HS-5 (cell line): ENCODE results near the gene PCCA.
"Not testable (repeated sequence)": the region's sequence is repeated elsewhere in the genome, so short reads cannot be mapped to it uniquely, and the experiment has no call there.

ENCODE experiments used
- DNase-seq: peaks from one replicate; pipeline ENCODE4 v3.0.0-alpha.2; 2012; ENCODE audit warnings: low read depth

Gene PCCA, protein sequence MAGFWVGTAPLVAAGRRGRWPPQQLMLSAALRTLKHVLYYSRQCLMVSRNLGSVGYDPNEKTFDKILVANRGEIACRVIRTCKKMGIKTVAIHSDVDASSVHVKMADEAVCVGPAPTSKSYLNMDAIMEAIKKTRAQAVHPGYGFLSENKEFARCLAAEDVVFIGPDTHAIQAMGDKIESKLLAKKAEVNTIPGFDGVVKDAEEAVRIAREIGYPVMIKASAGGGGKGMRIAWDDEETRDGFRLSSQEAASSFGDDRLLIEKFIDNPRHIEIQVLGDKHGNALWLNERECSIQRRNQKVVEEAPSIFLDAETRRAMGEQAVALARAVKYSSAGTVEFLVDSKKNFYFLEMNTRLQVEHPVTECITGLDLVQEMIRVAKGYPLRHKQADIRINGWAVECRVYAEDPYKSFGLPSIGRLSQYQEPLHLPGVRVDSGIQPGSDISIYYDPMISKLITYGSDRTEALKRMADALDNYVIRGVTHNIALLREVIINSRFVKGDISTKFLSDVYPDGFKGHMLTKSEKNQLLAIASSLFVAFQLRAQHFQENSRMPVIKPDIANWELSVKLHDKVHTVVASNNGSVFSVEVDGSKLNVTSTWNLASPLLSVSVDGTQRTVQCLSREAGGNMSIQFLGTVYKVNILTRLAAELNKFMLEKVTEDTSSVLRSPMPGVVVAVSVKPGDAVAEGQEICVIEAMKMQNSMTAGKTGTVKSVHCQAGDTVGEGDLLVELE

DNA sequence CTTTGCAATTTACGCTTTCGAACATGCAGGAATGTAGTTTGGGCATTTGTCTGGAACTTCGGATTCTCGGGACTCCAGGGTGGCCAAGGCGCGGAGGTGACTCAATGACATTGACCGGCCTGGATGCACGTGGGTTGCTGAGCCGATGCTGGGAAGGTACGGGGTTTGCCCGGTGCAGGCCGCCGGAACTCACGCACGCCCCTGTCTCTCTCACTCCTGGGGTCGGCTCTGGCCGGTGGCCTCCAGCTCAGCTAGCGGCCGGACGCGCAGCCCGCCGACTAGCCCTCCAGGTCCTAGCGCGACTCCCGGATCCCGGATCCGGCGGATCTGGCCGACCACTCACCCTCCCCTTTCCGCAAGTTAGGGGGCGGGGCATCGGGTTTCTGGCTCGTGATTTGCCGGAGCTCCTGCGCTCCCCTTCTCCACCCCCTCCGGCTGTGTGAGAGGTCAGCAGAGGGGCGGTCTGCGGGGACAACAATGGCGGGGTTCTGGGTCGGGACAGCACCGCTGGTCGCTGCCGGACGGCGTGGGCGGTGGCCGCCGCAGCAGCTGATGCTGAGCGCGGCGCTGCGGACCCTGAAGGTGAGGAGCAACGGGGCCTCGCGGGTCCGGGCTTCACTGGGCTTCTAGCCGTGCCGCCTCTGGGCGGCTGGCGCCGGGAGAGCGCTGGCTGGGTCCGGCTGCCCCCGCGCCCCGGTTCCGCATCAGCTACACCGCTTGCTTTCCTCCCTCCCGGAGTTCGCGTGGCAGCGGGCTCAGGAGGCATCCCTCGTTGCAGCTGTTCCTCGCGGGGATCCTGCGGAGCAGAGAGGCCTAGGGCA, at the start of gene PCCA:
Gene PCCA (plus strand): TSS at position 450 of the 821 bp plus-strand sequence. CDS start 28 bp downstream, at position 478.
- peak; percentile 37 for DNase-seq

DNA sequence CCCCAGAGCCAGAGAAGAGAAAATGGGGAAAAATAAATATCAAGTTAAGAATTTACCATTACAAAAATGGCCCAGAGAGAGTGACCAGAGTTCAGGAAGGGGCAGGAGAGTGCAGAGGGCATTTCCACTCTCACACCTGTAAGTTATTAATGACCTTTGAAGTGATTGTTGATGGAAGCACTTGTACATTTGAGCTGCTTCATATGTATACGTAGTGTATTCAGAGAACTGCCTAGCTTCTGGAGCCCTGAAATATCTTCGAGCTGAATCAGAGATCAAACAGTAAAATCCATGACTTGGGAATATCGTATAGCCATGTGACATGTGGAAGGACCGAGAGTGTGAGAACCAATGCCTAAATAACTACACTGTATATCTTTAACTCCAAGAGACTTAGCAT, 49.2 kb upstream of the PCCA start:
- no peak for DNase-seq

DNA sequence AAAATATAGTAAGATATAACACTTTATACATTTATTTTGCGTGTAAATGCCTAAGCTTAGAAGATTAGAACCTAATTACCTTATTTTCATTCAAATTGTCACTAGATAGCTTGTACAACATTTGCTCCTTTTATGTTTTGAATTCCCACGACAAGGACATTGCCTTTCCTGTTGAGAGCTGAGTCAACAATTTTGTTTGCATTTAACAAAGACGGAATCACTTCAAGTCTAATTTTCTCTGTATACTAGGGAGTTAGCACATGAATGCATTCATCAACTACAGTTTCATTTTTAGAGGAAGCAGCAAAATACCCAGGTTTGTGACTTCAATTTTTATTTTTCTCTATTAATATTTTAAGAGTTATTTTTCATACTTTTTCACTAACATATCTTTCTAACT, 48.7 kb upstream of the PCCA start:
- no peak for DNase-seq

DNA sequence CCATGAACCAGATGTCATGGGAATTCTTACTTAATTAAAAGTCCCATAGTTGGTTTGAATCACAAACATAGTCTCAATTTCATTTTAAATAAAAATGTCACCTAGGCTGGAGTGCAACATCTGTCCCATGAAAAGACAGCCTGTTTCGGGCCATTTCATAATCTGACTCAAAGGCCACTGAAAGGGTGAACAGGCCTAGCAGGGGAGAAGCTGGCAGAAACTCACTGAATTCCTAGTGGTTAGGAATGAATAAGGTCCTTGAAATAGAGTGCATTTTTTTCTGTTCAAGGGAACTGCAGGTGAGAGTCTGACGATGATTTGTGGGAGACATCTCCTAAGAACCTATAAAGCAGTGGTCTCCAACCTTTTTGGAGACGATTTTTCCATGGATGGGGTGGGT, 44.0 kb upstream of the PCCA start:
- no peak for DNase-seq

DNA sequence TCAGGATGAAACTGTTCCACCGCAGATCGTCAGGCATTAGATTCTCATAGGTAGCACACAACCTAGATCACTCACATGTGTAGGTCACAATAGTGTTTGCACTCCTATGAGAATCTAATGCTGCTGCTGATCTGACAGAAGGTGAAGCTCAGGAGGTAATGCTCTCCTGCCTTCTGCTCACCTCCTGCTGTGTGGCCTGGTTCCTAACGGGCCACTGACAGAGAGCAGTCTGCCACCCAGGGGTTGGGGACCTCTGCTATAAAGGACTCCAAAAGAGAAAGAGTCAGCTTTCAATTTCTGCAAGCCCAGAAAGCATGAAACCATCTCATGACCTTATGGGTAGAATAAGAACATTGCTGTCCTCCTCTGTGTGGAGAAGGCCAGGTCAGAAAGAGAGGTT, 43.5 kb upstream of the PCCA start:
- DNase-seq = no peak

DNA sequence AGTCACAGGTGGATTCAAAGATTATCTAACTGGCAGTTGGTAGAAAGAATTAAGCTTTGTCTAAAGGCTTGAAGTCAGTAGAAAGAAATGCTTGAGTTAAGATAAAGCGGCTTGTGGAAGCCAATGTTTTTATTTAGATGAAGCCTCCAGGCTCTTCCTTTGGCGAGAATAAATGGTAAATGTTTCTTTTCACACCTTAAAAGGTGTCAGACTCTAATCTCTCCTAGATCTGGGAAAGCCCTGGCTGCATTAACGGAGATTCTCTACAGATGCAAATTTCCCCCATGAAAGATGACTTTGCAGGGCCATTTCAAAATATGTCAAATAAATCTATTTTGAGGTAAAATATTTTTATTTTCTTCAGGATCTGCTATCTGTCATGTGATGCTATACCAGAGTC, 37.8 kb upstream of the PCCA start:
- no peak for DNase-seq

DNA sequence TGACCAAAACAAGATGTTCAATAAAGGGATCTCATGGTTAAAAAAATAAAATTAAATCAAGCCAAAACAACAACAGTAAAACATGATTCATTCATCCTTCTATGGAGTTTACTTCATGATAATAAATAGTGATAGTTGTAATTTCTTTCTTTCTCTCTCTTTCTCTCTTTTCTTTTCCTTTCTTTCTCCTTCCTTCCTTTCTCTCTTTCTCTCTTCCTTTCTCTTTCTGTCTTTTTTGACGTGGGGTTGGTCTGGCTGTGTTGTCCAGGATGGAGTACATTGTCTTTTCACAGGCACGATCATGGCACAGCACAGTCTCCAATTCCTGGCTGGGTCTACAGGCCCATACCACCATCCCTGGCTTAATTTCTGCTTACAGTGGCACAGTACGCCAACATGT, 29.1 kb upstream of the PCCA start:
- DNase-seq = no peak

DNA sequence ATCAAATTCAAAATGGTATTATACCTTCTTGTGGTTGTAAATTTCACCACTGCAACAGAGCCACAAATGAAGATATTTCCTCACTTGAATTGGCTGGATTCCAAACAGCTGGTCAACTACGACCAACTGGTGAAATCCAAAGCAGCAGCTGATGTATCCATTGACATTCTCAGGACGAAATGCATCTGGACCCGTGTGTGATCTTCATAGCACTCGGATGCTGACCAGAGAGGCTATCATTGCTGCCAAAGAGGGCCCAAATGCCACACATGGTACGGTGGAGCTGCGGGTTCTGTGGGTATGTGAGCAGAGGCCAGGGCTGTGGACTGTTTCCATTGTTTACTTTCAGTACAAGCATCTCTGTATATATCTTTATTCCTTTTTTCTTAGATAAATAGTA, 25.6 kb upstream of the PCCA start:
- DNase-seq = no peak

DNA sequence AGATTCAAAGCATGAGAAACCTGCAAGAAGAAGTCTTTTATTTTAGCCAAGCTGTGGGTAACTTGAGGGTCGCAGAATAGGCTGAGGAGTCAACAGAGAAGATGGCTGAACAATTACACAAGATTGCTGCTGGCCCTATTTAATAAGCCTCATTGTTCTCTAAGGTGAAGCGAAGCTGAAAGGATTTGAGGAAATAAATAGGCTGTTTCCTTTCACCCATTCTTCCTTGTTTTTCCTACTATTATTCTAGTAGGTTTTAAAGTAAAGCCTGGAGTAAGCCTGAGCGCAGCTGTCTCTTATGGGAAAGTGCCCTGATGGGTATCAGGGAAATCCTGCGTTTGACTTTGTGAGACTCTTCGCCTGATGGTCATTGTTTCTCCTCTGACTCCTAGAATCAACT, 25.0 kb upstream of the PCCA start:
- no peak for DNase-seq

DNA sequence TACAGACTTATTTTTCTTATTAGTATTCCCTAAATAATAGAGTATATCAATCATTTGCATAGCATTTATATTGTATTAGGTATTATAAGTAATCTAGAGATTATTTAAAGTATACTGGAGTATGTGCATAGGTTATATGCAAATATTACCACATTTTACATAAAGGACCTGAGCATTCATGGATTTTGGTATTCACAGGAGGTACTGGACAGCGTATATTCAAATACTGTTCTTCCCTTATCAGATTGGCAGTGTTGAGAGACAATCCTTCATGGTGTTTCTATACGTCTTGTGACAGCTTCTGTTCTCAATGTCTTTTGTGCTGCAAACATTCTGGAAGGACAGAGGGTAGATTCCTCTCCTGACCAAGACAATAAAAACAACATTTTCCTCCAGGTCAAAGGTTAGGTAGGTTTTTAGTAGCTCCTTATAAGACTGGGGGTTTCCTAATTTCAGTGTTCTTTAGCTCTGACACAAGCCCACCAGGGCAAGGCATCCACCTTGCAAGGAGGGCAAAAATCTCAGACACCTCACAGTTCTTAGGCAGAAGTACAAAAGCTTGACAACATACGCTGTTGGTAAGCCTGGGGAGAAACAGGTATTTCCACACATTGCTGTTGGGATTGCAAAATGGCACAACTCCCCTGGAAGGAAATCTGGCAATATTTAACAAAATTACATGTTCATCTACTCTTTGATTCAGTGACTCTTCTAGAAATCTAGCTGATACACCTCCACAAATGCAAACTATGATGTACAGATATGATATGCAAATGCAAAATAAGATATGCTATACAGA, 20.6 kb upstream of the PCCA start:
- no peak for DNase-seq

DNA sequence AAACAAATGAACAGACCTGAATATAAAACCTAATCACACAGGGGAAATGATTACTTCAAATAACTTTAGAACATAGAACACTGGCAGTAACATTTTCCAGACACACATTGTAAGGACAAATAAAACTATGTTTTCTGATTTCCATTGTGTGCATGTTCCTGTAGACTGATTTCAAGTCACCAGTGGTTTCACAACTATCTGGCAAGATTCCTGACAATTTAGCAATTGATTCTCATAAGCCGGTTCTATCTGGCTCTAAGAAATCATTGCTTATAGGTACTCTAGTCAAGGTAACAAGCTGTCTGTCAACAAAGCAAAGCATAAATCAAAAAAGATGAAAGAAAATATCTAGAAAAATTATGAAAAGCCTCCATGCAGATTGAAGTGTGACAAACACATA, 19.6 kb upstream of the PCCA start:
- no peak for DNase-seq

DNA sequence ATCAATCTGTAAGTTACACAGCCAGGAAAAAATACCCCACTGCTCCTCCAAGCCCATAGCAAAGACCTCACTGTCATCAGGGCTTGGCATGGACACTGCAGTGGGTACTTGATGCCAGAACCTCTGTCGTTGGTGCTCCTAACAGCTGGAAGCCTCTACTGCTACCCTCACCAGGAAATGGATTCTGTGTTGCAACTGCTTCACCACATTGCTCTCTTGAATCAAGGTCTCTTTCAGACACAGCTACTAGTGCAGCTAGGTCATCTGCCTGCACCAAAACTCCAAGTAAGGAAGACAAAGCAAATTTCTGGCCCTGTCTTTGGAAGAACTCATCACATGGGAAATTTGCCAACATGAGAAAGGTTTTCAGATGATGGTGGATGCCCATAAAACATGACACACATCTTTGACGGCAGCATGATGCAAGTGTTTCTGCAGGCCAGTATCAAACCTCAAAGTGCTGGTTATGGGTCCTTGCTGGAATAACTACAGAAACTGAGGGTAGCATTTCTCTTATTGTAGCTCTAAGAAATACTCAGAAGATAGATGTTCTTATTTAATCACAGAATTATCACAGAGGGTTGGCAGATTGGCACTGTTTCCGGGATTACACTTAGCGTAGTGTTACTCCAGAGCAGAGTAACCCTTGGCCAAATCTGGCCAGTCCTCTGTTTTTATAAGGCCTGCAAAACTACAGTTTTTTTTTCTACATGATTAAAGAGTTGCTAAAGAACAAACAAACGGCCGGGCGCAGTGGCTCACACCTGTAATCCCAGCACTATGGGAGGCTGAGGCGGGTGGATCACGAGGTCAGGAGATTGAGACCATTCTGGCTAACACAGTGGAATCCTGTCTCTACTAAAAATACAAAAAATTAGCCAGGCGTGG, 12.9 kb upstream of the PCCA start:
- DNase-seq = no peak

DNA sequence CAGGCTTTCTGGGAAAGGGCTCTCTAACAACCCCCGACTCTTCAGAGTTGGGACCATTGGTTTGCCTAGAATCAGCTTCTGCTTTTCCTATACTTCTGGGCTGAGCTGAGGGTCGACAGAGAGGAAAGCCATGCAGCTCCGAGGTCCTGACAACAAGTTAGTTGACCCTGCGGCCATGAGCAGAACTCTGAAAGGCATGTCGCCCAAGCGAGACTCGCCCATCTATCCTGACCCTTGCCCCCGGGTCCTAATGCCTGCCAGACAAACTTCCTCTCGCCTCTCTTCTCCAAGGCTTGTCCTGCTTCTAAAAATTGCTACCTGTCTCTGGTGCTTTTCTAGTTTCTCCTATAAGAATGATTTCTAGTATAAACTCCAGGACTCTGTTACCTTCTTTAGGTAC, 9.9 kb upstream of the PCCA start:
- not testable (repeated sequence) for DNase-seq

DNA sequence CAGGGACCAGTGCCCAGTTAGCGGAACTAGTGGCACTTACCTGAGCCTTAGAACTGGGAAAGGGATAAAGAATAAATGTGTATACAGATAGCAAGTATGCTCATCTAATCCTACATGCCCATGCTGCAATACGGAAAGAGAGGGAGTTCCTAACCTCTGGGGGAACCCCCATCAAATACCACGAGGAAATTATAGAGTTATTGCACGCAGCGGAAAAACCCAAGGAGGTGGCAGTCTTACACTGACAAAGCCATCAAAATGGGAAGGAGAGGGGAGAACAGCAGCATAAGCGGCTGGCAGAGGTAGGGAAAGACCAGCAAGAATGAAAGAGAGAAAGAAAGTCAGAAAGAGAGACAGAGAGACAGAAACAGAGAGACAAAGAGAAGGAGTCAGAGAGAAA, 5.5 kb upstream of the PCCA start:
- DNase-seq = not testable (repeated sequence)

DNA sequence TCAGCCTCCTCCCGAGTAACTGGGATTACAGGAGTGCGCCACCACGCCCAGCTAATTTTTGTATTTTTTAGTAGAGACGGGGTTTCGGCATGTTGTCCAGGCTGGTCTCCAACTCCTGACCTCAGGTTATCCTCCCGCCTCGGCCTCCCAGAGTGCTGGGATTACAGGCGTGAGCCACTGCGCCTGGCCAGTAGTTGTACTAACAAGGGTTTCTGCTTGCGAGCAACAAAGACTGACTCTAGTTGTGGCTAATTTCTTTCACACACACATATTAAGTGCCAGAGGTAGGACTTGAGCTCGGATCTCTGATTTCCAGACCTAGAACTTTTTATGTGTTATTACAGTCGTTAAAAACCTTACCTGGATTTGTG, 635 bp upstream of the PCCA start:
- no peak for DNase-seq

DNA sequence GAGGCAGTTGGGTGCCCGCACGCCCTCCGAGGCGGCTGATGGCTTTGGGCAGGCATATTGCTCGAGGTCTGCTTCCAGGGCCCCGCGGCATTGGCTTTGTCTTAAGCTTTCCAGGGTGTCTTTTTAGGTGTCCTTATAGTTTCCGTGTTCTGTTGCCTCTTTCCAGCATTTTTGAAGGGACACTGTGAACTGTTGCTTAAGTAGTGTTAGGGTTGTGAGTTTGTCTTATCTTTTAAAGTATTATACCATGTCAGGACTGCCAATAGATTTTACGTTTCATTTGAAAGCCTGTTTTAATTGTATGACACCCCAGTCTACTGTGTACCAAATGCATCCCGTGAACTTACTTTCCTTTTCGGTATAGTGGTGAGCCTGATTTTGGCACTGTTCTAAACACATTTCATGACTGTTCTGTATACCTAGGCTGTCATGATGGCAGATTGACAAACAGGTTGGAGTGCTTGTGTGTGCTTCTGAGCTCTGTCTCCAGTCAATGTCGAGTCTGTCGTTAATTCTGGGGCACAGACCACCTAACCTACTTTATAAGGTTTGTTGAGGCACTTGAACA, 656 bp downstream of the PCCA start:
- no peak for DNase-seq

DNA sequence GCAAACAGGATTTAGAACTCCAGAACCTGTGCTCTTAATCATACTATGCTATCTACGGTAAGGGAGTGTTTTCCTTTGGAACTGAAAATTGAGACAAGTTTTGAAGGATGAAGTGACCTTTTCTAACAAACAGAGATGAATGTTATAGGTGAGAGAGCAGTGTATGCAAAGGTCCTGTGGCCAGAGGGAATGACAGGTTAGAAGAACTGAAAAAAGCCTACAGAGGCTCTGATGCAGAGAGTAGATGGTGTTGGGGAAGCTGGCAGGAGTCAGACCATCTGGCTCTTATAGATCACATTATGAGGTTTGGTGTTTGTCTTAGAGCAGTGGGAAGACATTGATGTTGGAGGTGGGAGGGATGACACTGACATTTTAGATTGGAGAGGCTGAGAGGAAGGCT, 2.0 kb downstream of the PCCA start:
- no peak for DNase-seq

DNA sequence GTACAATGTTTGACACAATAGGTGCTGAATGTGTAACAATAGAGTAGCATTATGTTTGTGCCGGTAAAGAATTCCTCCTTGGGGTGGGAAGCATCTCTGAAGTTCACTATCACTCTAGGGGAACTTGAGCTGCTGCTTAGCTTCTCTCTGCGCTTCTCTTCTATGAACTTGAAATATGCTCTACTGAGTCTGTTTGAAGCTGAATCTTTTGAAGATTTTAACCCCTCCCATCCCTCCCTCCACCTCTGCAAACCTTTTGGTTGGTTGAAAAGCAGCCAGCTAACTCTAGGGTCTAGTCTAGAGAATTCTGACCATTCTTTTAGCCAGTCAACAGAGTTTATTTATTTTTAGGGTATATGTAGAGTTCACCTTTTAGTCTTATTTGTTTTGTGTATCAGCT, 2.5 kb downstream of the PCCA start:
- DNase-seq = no peak

DNA sequence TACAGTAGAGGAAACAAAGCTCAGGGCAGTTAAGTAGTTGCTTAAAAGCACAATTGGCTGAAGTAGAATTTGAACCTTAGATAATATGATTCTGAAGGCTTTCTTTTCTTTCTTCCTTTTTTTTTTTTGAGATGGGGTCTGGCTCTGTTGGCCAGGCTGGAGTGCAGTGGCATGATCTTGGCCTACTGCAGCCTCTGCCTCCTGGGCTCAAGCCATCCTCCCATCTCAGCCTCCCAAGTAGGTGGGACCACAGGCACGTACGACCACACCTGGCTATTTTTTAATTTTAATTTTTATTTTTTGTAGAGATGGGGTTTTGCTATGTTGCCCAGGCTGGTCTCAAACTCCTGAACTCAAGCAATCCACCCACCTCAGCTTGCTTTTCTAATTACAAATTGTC, 3.4 kb downstream of the PCCA start:
- not testable (repeated sequence) for DNase-seq

DNA sequence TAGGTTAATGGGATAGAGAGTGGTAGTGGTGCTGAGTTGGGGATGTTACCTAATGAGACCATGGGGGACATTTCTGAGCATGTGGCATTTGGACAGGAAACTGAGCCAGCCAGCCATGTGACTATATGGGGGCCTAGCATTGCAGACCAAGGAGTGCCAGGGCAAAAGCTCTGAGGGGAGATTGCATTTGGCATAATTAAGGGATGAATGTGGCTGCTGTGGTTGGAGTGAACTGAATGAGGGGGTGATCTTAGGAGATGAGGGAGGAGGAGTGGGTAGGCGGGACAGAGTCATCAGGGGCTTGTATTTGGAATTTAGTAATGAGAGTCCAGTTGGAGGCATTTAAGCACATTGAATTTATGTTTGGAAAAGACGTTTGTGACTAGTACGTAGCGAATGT, 6.6 kb downstream of the PCCA start:
- no peak for DNase-seq

DNA sequence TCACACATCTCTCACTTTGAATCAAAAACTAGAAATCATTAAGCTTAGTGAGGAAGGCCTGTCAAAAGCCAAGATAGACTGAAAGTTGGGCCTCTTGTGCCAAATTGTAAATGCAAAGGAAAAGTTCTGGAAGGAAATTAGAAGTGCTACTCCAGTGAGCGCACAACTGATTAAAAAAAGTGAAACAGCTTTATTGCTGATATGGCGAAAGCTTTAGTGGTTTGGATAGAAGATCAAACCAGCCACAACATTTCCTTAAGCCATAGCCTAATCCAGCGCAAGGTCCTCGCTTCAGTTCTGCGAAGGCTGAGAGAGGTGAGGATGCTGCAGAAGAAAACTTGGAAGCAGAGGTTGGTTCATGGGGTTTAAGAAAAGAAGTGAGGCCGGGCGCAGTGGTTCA, 7.6 kb downstream of the PCCA start:
- DNase-seq = no peak
